Left kidney (tissue), 2 donors: ENCODE data around the gene PHRF1. TPM values are rescaled to one million over a fixed set of nuclear protein-coding genes. Genes with fewer than 3 reads are reported as not detected.
"Not testable (repeated sequence)": the region's sequence is repeated elsewhere in the genome, so short reads cannot be mapped to it uniquely, and the experiment has no call there.

Experiments
- DNase-seq: peaks from one replicate; pipeline ENCODE4 v3.0.0-alpha.2; 2013
- polyA plus RNA-seq: library from polyadenylated mRNA; unstranded; fragments of 120-200 nt; gene quantifications from one replicate; pipeline ENCODE4 v1.2.1, GENCODE V29; 2013; ENCODE audit not compliant: insufficient read length

Gene PHRF1
- polyA plus RNA-seq, 1 donor = 20.6 TPM

DNA sequence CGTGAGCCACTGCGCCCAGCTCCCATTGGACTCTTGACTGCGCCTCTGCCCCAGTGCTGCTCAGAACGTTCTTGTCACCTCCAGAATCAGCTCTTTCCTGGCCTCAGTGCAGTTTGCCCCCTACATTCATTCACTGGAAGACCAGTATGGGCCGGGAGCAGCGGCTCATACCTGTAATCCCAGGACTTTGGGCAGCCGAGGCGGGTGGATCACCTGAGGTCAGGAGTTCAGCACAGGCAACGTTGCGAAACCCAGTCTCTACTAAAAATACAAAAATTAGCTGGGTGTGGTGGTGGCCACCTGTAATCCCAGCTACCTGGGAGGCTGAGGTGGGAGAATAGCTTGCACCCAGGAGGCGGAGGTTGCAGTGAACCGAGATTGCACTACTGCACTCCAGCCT, 78.2 kb downstream of the PHRF1 start:
- not testable (repeated sequence) for DNase-seq

DNA sequence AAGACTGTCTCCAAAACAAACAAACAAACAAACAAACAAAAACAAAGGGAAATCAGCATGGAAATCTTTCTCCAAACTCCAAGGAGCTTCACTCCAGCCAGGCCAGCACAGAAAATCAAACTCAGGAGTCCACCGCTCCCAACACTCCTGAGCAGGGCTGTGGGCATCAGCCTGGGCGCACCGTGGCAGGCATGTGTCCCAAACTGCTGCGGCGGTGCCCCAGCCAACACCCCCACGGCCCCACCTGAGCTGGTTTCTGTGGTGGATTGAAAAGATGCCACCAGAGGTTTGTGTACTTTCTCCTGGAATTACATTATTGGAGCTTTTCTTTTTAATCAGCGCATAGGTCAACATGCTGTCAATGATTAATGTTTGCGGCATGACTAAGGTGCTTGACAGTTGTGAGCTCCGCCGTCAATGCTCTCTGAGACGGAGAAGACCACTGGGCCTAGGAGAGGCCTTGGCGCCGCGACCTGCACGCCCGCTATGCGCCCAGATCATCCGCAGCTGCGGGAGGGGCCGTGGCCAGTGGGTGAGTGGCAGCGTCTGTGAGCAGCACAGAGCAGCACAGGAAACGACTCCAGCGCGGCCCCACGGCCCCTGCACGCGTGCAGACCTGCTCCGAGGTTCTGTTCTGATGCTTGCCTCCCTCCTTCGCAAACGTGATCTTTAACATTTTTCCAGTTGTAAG, 78.9 kb downstream of the PHRF1 start:
- no peak for DNase-seq

DNA sequence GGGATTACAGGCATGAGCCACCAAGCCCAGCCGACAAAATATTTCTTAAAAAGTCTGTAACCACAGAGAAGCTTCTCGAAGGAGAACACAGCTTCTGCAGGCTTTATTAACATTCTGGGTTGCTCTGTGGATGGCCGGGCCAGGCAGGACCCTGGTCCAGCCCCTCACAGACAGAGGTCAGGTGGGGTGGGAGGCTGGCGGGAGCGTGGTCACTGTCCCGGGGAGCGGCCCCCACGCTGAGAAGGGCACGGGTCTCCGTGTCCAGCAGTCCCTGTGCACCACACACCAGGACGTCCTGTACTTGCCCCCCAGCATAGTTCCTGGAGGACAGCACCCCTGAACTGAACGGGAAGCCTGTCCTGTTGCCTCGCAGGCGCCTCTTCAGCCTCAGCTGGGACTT, 80.2 kb downstream of the PHRF1 start:
- DNase-seq = no peak

DNA sequence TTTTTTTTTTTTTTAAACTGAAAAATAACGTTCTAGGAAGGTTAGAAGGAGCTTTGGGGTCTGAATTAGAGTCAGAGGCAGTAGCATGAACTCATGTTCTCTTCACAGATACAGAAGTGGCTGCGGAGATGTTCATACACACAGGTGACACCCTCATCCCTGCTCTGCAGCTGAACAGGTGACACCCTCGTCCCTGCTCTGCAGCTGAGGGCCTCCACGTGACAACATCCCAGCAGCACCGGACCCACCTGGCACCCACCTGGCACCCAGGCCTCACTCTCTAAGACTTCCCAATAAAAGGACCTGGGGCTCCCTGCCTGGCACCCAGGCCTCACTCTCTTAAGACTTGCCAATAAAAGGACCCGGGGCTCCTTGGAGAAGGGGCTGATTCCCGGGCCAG, 80.6 kb downstream of the PHRF1 start:
- DNase-seq = no peak

DNA sequence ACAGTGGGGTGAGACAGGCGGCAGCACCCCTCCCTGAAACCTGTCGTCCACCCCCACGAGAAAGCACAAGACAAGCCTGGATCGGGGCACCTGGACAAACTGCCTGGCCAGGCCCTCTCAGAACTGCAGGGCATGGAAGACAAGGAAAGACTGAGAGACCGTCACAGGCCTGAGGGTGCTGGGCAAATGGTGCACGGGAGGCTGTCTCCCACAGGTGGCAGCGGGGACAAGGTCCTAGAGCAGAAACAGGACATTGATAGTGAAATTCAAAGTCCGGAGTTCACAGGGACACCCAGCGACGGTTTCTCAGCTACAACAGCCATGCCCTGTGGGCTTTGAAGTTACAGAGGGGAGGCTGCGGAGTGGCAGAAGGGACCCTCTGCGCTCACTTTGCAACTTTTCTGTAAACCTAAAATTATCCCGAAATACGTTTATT, 81.4 kb downstream of the PHRF1 start:
- DNase-seq = no peak

DNA sequence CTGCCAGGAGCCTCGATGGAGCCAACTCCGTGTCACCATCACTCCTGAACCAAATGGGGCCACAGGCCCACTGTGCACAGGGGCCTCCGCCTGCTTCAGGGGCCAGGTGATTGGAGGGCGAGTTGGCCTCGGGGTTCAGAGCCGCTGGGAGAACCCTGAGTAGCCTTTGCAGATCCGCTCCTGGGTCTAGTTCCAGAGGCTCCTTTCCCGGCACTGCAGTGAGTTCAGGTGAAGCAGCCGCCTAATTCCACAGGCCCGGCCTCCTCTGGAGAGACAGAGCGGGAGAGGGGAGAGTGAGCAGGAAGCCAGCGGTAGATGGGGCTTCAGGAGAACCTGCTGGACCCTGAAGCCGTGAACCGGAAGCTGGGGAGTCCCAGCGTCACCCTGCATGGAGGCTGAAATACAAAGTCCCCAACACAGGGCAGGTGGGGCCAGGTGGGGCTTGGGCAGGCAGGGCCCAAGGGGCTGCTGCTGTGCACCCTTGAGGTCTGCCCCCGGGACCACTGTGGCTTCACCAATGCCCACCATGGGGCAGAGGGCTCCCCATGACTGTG, 83.3 kb downstream of the PHRF1 start:
- no peak for DNase-seq

DNA sequence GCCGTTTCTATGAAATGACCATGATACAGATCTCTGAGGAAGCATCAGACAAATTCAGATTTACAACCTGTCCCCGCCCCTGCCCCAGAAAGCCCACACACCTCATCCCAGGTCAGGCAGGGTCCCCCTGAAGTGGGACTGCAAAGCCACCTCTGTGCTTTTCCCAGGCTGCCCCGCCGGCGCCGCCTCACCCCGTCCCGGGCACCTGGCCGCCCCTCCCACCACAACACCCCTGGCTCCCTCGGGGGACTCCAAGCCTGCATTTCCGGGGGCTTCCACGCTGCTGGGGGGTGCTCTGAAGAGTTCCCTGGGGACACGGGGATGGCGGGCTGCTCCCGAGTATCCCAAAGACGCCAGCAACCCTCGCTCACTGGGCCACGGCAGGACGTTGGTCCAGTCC, 84.0 kb downstream of the PHRF1 start:
- DNase-seq = no peak

DNA sequence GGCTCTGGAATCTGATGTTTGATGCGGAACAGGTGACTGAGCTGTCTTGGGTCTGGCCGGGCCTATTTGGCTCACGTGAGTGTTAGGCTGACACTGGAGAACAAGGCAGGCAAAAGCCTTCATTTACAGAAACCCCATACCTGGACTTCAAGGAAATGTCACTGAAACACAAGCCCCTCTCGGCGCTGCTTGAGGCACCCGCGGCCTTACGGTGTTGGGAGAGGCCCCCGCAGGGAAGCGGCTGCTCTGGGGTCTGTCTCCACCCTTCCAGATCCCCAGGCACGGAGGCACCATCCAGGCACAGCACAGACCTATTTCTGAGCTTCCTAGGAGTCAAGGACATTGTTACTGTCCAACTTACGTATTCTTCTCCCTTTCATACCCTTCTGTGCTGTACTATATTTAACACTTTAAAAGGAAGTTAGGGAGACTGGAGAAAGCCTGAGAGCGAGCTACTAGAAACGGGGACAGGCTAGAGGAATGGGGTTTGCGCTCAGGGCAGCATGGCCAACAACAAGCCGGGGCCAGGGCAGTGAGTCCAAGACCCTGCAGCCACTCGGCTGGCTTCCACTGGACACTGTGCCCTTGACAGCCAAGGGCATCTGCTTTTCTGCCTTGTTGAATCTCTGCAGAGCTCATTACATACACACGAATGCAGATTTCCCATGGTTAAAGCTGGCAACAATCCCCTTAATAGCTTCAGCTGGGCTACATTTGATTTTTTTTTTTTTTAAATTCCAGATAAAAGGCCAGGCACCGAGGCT, 84.6 kb downstream of the PHRF1 start:
- DNase-seq = no peak

Other genes starting within 250 kb of the PHRF1 start
- 65.8 TPM for gene B4GALNT4, start 207.0 kb upstream of the PHRF1 start, polyA plus RNA-seq
- gene PKP3, start 182.3 kb upstream of the PHRF1 start, polyA plus RNA-seq = 6.6 TPM
- 38.3 TPM for gene SIGIRR, start 161.5 kb upstream of the PHRF1 start, polyA plus RNA-seq
- 10.6 TPM for gene ANO9, start 134.5 kb upstream of the PHRF1 start, polyA plus RNA-seq
- gene PTDSS2, start 126.2 kb upstream of the PHRF1 start, polyA plus RNA-seq = 34.8 TPM
- 71.2 TPM for gene RNH1, start 69.2 kb upstream of the PHRF1 start, polyA plus RNA-seq
- gene HRAS, start 40.9 kb upstream of the PHRF1 start, polyA plus RNA-seq = 37.5 TPM
- gene LRRC56, start 38.9 kb upstream of the PHRF1 start, polyA plus RNA-seq = 3.5 TPM
- gene LMNTD2, start 15.7 kb upstream of the PHRF1 start, polyA plus RNA-seq = 2.5 TPM
- 34.9 TPM for gene RASSF7, start 15.5 kb upstream of the PHRF1 start, polyA plus RNA-seq
- gene IRF7, start 39.5 kb downstream of the PHRF1 start, polyA plus RNA-seq = 6.4 TPM
- gene CDHR5, start 48.5 kb downstream of the PHRF1 start, polyA plus RNA-seq = 46.0 TPM
- 0.67 TPM for gene SCT, start 50.7 kb downstream of the PHRF1 start, polyA plus RNA-seq
- gene DRD4, start 60.8 kb downstream of the PHRF1 start, polyA plus RNA-seq = 1.1 TPM
- gene DEAF1, start 118.8 kb downstream of the PHRF1 start, polyA plus RNA-seq = 45.6 TPM
- gene TMEM80, start 119.3 kb downstream of the PHRF1 start, polyA plus RNA-seq = 56.5 TPM
- 115 TPM for gene EPS8L2, start 129.8 kb downstream of the PHRF1 start, polyA plus RNA-seq
- gene TALDO1, start 171.0 kb downstream of the PHRF1 start, polyA plus RNA-seq = 116 TPM
- gene GATD1, start 201.0 kb downstream of the PHRF1 start, polyA plus RNA-seq = 65.7 TPM
- gene CEND1, start 213.6 kb downstream of the PHRF1 start, polyA plus RNA-seq = 0.27 TPM
- 13.0 TPM for gene SLC25A22, start 221.8 kb downstream of the PHRF1 start, polyA plus RNA-seq
- gene PIDD1, start 228.8 kb downstream of the PHRF1 start, polyA plus RNA-seq = 10.1 TPM
- gene RPLP2, start 233.5 kb downstream of the PHRF1 start, polyA plus RNA-seq = 855 TPM
- gene PNPLA2, start 242.4 kb downstream of the PHRF1 start, polyA plus RNA-seq = 40.9 TPM